NCI-H1930 (cell line): ENCODE data around the gene LACTBL1.
"Not testable (repeated sequence)": the region's sequence is repeated elsewhere in the genome, so short reads cannot be mapped to it uniquely, and the experiment has no call there.

Source experiments
- DNase-seq, 2 experiments: peaks; one replicate each; lab custom pipeline; 2025; lab: John Stamatoyannopoulos, UW

LACTBL1 gene

GRCh38 chr1:22972760-22973159, at the start of gene LACTBL1:
Gene LACTBL1, minus strand, starts transcription at chr1:22972866. Its CDS starts 550 bp downstream, at chr1:22972316.
- no peak for DNase-seq

DNA sequence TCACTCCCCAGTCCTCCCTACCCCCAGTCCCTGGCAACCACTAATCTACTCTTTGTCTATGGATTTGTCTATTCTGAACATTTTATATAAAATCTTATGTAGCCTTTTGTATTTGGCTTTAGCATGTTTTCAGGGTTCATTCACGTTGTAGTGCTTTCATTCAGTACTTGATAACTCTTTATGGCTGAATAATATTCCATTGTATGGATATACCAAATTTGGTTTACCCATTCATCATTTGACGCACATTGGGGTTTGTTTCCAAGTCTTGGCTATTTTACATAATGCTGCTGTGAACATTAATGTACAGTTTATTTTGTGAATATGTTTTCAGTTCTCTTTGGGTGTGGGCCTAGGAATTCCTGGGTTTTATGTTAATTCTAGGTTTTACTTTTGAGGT, 49.2 kb upstream of the LACTBL1 start:
- no peak for DNase-seq

DNA sequence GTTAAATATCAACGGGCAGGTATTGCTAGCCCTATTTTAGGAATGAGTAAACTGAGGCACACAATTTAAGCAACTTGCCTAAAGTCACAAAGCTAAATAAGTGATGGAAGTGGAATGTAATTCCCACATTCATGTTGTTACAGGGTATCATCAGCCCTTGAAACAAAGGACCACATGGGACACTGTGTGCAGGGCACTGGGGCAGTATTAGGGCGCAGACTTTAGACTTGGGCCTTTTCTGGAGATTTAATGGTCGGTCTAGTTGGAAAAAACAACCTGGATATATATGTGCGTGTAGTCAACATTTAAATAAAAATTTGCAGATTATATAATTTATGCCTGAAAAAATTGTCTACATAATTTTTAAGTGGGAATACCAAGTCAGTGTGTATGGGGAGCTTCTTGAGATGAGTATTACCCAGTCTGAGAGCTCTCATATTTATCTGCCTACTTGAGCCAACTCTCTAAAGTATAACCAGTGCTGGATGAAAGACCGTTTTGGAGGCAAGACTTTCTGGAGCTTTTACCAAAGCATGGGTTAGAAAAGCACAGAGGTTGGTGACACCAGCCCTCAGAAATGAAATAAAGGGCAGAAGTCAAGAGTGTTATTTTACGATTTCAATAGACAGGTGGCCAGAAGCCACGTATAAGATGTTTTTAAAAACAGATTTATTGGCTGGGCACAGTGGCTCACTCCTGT, 48.2 kb upstream of the LACTBL1 start:
- no peak for DNase-seq

GRCh38 chr1:23019863-23020625, 47.4 kb upstream of the LACTBL1 start:
- DNase-seq, result peak in 1 of 2 experiments; percentile 23

DNA sequence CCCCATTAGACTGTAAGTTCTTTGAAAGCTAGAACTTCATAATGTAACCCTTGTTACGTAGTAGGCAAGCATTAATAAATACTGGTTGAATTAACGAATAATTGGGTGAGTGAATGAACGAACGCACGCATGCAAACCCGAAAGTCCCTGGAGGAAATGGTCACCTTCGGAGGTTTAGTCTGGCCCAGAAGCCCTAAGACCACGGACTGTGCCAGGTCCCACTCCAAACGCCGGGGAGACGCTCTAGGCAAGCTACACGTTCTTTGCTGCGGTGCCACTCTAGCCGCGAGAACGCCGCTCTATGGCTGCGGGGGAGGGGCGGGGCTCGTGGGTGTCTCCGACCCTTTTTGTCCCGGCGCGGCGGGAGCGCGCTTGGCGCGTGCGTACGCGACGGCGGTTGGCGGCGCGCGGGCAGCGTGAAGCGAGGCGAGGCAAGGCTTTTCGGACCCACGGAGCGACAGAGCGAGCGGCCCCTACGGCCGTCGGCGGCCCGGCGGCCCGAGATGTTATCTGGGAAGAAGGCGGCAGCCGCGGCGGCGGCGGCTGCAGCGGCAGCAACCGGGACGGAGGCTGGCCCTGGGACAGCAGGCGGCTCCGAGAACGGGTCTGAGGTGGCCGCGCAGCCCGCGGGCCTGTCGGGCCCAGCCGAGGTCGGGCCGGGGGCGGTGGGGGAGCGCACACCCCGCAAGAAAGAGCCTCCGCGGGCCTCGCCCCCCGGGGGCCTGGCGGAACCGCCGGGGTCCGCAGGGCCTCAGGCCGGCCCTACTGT, 46.6 kb upstream of the LACTBL1 start, which contains the start of gene KDM1A:
Gene KDM1A, plus strand, starts transcription at position 375 of the 769 bp plus-strand sequence. Its CDS starts 129 bp downstream, at position 504.
- DNase-seq, result peak; percentile 97 to 98

DNA sequence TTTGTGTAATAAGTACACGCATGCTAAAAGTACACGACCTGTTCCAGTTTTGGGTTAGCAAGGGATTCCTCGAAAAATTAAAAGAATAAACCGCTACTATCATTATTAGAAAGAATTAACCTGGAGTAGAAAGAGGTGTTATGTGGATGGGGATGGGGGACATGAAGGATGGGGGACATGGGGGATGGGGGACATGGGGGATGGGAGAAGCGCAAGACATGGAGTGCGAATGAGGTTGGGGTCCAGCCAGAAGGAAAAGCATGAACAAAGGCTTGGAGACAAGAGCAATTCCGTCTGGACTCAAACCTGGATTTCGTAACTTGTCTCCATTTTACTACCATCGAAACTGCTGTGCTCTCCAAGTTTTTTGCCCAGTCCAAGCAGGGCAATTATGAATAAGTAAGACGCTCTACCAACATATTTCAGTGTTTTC, 46.0 kb upstream of the LACTBL1 start:
- DNase-seq, result no peak

GRCh38 chr1:23013657-23014056, 41.0 kb upstream of the LACTBL1 start:
- DNase-seq, result no peak

DNA sequence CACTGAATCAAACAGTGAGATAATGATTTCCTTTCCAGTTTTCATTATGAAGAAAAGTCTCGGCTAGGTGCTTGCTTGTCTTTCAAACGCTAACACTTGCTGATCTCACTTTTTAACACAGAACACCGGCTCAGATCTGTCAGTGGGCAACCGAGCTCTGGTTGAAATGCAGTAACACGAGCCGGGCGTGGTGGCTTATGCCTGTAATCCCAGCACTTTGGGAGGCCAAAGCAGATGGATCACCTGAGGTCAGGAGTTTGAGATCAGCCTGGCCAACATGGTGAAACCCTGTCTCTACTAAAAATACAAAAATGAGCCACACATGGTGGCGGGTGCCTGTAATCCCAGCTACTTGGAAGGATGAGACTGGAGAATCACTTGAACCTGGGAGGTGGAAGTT, 37.4 kb upstream of the LACTBL1 start:
- DNase-seq, result not testable (repeated sequence)

DNA sequence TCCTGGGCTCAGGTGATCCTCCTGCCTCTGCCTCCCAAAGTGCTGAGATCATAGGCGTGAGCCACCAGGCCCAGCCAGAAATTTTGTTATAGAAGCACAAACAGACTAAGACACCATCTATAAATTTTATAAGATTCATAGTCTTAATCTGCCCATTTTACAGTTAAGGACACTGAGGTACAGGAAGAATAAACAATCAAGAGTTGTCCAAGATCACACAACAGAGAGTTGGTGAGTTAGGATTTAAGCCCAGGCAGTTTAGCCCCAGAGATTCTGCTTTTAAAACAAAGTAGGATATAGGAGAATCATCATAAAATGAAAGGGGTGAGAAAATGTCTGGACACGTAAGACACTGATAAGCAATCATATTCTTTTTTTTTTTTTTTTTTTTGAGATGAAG, 36.2 kb upstream of the LACTBL1 start:
- DNase-seq, result no peak

DNA sequence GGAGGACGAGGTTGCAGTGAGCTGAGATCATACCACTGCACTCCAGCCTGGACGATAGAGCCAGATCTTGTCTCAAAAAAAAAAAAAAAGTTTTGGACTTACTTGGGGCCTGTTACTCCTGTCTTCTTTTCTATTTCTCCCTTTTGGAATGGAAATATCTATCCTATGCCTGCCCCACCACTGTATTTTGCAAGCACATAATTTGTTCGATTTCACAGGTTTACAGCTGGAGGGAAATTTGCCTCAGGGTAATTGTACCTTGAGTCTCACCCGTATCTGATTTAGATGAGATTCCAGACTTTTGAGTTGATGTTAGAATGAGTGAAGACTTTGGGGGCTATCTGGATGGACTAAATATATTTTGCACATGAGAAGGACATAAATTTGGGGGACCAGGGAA, 34.4 kb upstream of the LACTBL1 start:
- DNase-seq, result no peak

DNA sequence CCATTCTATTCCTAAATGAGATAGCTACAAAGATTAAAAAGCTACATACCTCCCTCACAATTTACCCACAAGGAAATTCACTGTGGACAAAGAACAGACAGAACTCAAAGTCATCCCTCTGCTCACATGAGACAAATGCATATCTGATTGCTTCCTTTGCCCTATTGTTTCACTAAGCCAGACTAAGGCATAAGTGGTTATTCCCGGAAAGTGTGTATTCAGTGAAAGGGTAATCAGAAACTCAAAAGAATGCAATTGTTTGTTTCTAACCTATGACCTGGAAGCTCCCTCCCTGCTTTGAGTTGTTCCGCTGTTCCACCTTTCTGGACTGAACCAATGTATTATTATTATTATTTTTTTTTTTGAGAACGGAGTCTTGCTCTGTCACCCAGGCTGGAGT, 32.1 kb upstream of the LACTBL1 start:
- DNase-seq, result not testable (repeated sequence)

DNA sequence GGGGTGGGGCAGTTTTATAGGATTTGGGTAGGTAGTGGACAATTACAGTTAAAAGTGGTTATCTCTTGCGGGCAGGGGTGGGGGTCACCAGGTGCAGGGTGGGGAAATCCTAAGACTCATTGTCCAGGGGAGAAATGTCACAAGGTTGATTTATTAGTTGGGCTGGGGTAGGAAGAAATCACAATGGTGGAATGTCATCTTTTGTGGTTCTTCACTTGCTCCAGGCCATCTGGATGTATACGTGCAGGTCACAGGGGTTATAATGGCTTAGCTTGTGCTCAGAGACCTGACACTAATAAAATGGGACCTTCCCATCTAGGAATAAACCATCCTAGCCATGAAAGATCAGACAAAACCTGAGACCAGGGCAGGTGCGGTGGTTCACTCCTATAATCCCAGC, 31.4 kb upstream of the LACTBL1 start:
- DNase-seq, result no peak

GRCh38 chr1:23002218-23002617, 29.6 kb upstream of the LACTBL1 start:
- DNase-seq, result not testable (repeated sequence)

DNA sequence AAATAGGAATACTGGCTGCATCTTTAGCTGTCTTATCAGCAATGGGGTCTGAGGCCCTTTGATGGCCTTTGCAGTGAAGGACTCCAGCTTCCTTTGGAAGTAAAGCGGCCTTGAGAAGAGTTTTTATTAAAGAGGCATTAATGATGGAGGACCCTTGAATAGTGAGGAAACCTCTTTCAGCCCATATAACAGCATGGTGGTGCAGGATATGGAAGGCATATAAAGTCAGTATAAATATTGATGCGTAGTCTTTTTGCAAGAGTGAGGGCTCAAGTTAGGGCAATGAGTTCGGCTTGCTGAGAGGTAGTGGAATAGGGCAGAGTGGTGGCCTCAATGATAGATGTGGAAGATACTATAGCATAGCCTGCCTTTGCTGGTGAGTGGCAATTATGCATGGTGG, 27.5 kb upstream of the LACTBL1 start:
- not testable (repeated sequence) for DNase-seq

DNA sequence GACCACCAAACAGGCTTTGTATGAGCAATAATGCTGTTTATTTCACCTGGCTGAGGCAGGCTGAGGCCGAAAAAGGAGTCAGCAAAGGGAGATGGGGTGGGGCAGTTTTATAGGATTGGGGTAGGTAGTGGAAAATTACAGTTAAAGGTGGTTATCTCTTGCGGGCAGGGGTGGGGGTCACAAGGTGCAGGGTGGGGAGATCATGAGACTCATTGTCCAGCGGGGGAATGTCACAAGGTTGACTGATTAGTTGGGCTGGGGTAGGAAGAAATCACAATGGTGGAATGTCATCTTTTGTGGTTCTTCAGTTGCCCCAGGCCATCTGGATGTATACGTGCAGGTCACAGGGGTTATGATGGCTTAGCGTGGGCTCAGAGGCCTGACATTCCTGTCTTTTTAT, 24.9 kb upstream of the LACTBL1 start:
- not testable (repeated sequence) for DNase-seq

DNA sequence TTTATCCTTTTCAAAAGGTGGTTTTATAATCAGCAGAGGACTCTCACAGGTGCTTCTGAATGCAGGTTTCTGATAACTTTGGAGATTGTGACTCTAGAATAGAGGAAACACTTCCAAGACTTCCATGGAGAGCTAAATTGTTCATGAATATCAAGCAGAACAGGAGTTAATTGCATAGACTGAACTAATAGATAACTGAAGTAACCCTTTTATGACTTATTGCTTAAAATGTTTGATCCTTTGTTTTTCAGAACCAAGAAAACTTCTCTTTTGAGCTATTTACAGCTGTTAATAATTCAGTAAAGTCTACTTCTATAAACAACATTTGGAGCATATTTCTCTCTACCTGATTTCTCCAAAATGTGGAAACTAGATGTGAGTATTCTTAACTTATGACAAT, 23.1 kb upstream of the LACTBL1 start:
- no peak for DNase-seq

GRCh38 chr1:22993220-22993795, 20.6 kb upstream of the LACTBL1 start:
- not testable (repeated sequence) for DNase-seq

- not testable (repeated sequence) for DNase-seq
These were observed 19.7 kb upstream of the LACTBL1 start for GRCh38 chr1:22992384-22992783.

DNA sequence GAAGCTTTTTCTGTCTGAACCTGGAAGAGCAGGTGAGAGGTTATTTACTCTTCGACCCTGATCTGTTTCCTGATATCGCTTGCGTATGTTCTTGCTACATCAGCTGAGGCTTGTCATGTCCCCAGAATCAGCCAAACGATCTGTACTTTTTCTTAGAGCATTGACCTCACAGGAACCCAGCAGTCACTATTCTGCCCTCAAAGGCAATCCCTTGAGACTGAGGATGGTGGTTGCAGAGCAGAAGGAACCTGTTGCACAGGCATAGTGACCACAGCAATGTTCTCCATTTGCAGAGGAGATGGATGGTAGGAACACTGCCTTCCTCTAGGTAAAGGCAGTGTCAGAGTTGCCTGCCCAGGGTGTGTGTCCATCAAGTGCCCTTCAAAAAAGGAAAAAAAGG, 11.3 kb upstream of the LACTBL1 start:
- no peak for DNase-seq

DNA sequence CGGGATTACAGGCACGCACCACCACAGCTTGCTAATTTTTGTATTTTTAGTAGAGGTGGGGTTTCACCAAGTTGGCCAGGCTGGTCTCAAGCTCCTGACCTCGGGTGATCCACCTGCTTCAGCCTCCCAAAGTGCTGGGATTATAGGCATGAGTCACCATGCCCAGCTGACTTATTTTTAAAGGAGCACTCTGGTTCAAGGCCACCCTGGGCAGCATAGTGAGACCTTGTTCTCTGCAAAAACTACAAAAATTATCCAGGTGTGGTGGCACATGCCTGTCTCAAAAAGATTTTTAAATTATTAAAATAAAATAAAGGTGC, 7.8 kb upstream of the LACTBL1 start:
- not testable (repeated sequence) for DNase-seq

GRCh38 chr1:22978299-22978698, 5.6 kb upstream of the LACTBL1 start:
- DNase-seq, result no peak
